AG04450 (cell line): ENCODE measurements around the gene PRKCZ. TPM values are rescaled to one million over a fixed set of nuclear protein-coding genes. Genes with fewer than 3 reads are reported as not detected.

Source experiments
- CTCF ChIA-PET: fragments of 300-600, 350-600 bp; formaldehyde crosslinking; extraction: SDS; loops from one replicate; lab custom pipeline; 2022; ENCODE audit warnings: antibody characterized with exemption, inconsistent platforms; lab: Charles Lee
- POLR2A ChIA-PET: fragments of 350-600 bp; formaldehyde crosslinking; extraction: SDS; loops from one replicate; lab custom pipeline; 2021; ENCODE audit warnings: antibody characterized with exemption, inconsistent platforms; lab: Yijun Ruan, JAX
- DNase-seq: peaks from one replicate; pipeline ENCODE4 v3.0.0-alpha.2; 2011; ENCODE audit warnings: low read depth, low spot score
- H3K27ac ChIP-seq: one replicate; pipeline ENCODE4 v1.5.1; 2012; ENCODE audit warnings: low read depth, low read length, control low read depth
- H3K27me3 ChIP-seq: one replicate; pipeline ENCODE4 v1.6.0; 2012; ENCODE audit warnings: low read length; ENCODE audit not compliant: control insufficient read depth, insufficient read depth
- H3K4me3 ChIP-seq: 2 replicates; pipeline ENCODE4 v1.5.1; 2011; ENCODE audit warnings: mild to moderate bottlenecking, low read depth, low read length, control low read depth
- H3K9me3 ChIP-seq: 2 replicates; pipeline ENCODE4 v1.5.1; 2012; ENCODE audit warnings: low read length; ENCODE audit not compliant: control insufficient read depth, insufficient read depth
- polyA plus RNA-seq: library from polyadenylated mRNA; depleted of rRNA; stranded (reverse); fragments of >200 nt; gene quantifications from 2 replicates; pipeline ENCODE4 v1.2.3, GENCODE V29; 2011
- TF ChIP-seq, protein P1 (sequence below): IDR thresholded peaks from 2 replicates; pipeline ENCODE4 v1.5.1; 2011; ENCODE audit warnings: low read depth, low read length, control low read depth, inconsistent platforms

Gene PRKCZ
- polyA plus RNA-seq, 1 experiment: 3.0 TPM

DNA sequence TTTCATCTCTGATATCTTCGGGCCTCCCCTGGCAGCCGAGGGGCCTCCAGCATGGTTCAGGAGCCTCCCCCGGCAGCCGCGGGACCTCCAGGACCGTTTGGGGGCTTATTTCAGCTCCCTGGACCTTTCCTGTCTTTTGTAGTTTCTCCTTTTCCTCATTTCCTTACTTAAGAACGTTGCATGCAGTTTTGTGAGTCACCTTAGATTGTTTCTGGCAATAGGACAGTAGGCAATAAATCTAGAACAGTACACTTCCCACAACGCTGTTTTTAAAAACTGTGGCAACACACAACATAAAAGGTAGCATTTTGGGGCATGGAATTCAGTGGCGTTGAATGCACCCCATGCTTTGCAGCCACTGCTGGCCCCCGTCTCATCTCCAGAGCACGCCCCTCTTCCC, 120.0 kb downstream of the PRKCZ start:
- TF ChIP-seq, protein P1, sequence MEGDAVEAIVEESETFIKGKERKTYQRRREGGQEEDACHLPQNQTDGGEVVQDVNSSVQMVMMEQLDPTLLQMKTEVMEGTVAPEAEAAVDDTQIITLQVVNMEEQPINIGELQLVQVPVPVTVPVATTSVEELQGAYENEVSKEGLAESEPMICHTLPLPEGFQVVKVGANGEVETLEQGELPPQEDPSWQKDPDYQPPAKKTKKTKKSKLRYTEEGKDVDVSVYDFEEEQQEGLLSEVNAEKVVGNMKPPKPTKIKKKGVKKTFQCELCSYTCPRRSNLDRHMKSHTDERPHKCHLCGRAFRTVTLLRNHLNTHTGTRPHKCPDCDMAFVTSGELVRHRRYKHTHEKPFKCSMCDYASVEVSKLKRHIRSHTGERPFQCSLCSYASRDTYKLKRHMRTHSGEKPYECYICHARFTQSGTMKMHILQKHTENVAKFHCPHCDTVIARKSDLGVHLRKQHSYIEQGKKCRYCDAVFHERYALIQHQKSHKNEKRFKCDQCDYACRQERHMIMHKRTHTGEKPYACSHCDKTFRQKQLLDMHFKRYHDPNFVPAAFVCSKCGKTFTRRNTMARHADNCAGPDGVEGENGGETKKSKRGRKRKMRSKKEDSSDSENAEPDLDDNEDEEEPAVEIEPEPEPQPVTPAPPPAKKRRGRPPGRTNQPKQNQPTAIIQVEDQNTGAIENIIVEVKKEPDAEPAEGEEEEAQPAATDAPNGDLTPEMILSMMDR: no peak
- no peak overlapping the region for H3K27ac ChIP-seq
- peaks cover 2% of the 10 kb centered on the region; the same call in 1 of the 2 replicates for H3K9me3 ChIP-seq
- peaks cover 5% of the 10 kb centered on the region for H3K27me3 ChIP-seq
- ChIA-PET POLR2A (no interaction called here), CTCF (no interaction called here)
- no peak for DNase-seq
- H3K4me3 ChIP-seq: no peak overlapping the region

DNA sequence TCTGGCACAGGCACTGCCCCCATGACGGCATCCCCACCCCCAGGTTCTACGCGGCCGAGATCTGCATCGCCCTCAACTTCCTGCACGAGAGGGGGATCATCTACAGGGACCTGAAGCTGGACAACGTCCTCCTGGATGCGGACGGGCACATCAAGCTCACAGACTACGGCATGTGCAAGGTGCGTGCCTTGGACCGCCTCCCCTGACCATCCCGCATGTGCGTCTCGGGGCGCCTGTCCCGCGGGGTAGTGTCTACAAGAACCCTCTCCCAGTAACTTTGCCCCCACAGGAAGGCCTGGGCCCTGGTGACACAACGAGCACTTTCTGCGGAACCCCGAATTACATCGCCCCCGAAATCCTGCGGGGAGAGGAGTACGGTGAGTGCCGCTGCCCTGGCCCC, 121.8 kb downstream of the PRKCZ start:
- ChIA-PET POLR2A (no interaction called here), CTCF (interaction anchor here (0.6 to 1.7 kb wide), 3 partner anchors 39 to 270 kb away, joined by 4 to 7 read pairs (median 4); no protein-coding TSS in a partner anchor)
- DNase-seq: no peak
- no peaks in the 10 kb centered on the region for H3K27me3 ChIP-seq
- H3K27ac ChIP-seq: no peak overlapping the region
- TF ChIP-seq, protein P1: no peak
- no peak overlapping the region for H3K4me3 ChIP-seq
- no peaks in the 10 kb centered on the region; the same call in 1 of the 2 replicates for H3K9me3 ChIP-seq

DNA sequence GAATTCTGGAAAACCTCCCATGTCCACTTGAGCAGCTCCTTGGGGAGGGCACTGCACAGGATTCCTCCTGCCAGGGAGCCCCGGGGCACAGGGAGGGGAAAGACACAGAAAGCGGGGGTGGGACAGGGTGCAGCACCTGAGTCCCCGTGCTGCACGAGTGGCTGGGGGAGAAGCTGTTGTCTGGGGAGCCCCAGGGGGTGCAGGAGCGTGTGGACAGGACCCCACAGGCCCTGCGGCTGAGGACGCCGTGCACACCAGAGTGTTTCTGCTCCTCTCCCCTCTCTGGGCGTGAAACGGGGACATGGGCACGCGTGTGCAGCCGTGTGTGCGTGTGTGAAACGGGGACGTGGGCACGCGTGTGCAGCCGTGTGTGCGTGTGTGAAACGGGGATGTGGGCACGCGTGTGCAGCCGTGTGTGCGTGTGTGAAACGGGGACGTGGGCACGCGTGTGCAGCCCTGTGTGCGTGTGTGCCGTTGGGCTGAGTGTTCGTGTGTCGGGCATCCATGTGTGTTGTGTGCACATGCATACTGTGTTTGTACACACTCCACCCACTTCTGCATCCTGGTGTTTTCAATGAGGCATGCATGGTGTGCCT, 122.4 kb downstream of the PRKCZ start:
- DNase-seq: no peak

DNA sequence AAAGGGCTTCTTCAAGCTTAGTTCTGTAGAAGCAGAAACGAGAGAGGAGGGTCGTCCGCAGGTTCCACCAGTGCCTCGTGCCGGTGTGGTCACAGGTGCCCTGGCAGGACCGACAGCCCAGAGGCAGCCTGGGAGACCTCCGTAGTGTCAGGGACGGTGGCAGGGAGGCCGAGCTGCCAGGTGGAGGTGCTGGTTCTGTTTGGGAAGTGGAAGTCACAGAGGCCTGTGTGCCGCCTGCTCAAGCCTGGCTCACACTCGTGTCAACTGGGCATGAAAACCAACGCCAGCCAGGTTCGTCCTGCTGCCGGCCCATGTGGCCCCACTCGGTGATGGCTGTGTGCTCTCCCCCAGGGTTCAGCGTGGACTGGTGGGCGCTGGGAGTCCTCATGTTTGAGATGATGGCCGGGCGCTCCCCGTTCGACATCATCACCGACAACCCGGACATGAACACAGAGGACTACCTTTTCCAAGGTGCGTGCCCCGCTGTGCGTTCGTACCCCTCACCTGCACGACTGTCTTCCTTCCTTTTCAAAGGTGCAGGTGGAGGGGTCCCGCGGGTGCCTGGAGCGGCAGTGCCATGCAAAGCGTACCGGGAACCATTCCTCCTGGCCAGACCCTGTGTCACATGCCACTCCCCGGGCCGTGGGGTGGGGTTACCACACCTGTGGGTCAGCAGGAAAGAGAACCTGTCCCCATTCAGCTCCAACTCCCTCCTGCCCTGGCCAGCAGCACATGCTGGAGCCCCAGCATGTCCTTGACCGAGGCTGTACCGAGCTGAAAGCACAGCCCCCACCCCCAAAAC, 123.5 kb downstream of the PRKCZ start:
- ChIA-PET POLR2A (interaction anchor here (0.8 kb wide), 1 partner anchor 100 kb away, joined by 3 read pairs; no protein-coding TSS in a partner anchor), CTCF (interaction anchor here (0.5 to 2.7 kb wide), 35 partner anchors 9 to 477 kb away, joined by 3 to 41 read pairs (median 5); partner anchors contain the start of gene PANK4)
- Histone ChIP-seq H3K27me3 (no peaks in the 10 kb centered on the region), H3K9me3 (no peaks in the 10 kb centered on the region; the same call in 1 of the 2 replicates), H3K27ac (no peak overlapping the region), H3K4me3 (no peak overlapping the region)
- no peak for DNase-seq
- TF ChIP-seq, protein P1: no peak

More for the DNA sequence above, 122.4 kb downstream of the PRKCZ start:
- Histone ChIP-seq H3K27me3 (no peaks in the 10 kb centered on the region), H3K27ac (no peak overlapping the region), H3K4me3 (no peak overlapping the region), H3K9me3 (no peaks in the 10 kb centered on the region; the same call in 1 of the 2 replicates)
- POLR2A ChIA-PET: no interaction called here
- TF ChIP-seq, protein P1: no peak
- CTCF ChIA-PET: interaction anchor here (0.6 to 2.7 kb wide), 6 partner anchors 33 to 271 kb away, joined by 3 to 26 read pairs (median 4); no protein-coding TSS in a partner anchor
